Stimulated activated naive CD4-positive, alpha-beta T cell treated with Interleukin-2 at 50 U/mL for 16 hours (primary cell): ENCODE data around the gene CNTNAP3.
"Not testable (repeated sequence)": the region's sequence is repeated elsewhere in the genome, so short reads cannot be mapped to it uniquely, and the experiment has no call there.

Experiments used
- DNase-seq: peaks from one replicate; lab custom pipeline; 2025; lab: John Stamatoyannopoulos, UW

CNTNAP3 gene

GRCh38 chr9:39287980-39288379 lies at the start of gene CNTNAP3:
TSS of gene CNTNAP3 (minus strand) at chr9:39288167. CDS start at chr9:39288064, 103 bp downstream.
- DNase-seq: not testable (repeated sequence)

DNA sequence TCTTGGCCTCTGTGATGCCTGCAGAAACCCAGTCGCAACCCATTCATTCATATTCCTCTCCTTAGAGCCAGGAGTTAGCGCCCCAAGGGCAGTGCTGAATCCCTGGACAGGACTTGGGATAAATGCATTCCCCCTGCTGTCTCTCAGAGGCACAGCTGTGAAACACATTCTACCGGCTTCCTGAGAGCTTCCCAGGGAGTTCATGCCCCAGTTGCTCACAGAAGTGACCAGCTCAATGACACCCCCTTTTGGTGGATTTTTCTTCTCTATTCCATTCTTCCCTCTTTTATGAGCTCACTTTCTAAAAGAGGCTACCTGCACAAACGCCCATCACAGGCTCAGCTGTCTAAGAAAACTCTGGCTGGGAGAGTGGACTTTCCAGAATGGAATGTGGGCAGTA lies 8.0 kb downstream of the CNTNAP3 start:
- DNase-seq: not testable (repeated sequence)

DNA sequence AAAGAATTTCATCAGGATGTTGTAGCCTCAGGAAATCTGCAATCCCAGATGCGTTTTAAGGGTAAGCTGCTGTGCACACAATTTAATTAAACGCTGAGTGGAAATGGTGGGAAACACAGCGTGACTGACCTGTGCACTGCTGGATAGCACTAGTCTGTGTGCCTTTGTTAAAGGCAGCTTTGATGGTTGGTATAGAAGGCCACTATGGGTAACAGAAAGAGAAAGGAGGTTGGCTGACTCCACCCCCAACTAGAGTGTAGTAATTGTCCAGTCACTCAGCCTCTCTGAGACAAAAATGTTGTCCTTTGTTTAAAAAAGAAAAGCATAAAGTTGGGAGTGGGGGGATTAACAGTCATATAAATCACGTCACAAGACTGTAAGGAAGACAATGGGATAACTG lies 45.5 kb downstream of the CNTNAP3 start:
- DNase-seq: not testable (repeated sequence)

DNA sequence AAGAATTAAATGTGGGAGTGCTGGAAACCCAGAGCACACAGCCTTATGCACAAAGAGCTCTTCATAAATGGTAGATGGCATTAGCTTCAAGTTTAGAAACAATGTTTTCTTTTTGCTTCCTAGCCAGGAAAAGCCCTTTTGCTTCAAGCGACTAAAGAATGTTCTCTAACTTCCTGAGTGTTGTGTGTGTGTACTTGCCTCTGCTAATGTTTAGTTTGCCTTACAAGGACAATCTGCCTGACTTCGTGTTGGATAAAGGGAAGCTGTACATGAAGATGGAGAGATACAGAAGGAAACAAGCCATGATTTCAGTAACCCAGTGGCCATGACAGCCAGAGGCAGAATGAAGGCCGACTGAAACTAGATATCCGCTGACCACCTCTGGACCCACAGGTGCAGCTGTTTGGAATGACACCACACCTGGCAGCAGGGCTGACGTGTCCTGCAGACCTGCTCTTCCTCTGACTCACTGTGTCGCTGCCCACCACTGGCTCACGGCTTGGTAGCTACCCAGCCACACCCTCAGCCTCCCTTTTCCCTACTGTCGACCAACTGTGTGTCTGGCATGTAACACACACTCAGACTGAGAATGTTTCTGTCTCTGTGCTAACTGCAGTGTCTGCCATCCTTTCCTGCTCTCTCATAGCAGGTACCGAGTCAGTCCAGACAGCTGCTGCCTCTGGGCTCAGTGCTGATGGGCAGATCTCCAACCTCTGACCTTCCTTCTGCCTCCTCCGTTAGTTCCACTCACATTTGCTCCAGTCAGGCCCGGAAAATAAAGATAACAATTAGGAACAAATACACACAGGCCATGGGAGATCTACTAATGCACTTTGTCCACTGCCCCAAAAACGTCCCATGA lies 55.6 kb downstream of the CNTNAP3 start:
- DNase-seq: not testable (repeated sequence)

DNA sequence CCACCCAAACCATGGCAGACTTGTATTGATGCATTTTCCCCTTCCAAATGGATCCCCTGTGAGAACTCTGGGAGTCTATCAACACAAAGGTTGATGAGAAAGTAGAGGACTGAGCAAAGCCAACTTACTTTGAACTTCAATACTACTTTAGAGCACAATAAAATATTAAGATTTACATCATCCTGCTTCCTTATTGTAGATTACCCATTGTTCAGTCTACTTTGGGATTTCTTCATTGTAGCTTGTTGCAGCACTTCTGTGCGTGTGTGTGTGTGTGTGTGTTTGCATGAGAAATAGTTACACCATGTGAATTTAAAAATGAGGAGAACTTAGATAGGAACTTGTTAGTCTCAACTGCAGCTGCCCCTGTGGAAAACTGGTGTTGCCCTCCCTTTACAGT lies 72.0 kb downstream of the CNTNAP3 start:
- DNase-seq: not testable (repeated sequence)

DNA sequence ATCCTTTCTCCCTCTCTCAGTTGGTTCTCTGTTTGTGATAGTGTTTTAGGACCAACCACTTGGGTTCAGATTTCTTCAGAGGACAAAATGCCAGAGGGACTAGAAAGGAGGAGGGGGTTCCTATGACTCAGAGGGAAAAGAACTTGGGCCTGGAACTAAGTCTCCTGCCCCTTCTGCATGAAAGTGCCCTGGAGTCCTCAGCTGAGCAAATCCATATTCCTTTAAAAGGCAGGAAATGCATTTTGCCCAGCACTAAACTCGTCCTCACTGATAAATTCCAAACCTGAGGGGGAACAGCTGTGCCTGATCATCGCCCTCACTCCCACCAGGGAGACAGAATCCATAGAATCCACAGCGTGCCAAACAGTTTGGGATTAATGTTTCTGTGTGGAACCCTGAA lies 78.2 kb downstream of the CNTNAP3 start:
- not testable (repeated sequence) for DNase-seq

DNA sequence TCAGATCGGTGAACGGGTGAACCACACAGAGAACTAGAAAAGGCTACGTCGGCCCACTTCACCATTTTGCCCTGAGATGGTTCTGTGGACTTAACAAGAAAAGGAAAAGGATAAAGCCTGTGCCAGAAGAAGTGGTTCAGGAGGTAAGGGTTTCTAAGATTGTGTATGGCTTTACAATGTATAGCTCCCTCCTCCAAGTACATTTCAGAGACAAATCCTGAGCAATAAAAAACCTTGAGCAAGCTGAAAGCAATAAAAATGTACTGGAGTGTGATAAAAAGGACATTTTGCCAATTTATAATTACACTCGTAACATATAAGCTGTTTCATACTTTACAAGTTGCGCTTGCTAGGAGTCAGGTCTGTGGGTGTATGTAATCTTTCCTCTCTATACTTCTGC lies 81.3 kb downstream of the CNTNAP3 start:
- DNase-seq: not testable (repeated sequence)

- DNase-seq: not testable (repeated sequence)
These were observed 82.1 kb downstream of the CNTNAP3 start for GRCh38 chr9:39205842-39206241.

DNA sequence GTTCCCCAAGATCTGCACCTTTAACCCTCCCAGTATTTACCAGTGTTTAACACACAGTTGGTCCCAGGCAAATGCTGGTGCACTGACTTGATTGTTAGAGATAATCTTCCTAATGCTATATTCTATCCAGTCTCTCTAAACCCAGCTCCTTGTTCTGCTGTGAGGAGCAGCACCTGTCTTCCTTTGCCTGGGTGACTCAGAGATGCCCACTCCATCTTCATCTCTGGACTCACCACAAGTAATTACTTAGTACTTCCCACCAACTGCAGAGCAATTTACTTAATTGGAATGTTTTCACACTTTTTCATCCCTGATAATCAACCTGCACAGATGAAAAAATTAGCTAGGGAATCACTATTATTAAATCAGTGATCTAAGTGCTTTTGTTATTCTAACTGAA lies 87.6 kb downstream of the CNTNAP3 start:
- not testable (repeated sequence) for DNase-seq

DNA sequence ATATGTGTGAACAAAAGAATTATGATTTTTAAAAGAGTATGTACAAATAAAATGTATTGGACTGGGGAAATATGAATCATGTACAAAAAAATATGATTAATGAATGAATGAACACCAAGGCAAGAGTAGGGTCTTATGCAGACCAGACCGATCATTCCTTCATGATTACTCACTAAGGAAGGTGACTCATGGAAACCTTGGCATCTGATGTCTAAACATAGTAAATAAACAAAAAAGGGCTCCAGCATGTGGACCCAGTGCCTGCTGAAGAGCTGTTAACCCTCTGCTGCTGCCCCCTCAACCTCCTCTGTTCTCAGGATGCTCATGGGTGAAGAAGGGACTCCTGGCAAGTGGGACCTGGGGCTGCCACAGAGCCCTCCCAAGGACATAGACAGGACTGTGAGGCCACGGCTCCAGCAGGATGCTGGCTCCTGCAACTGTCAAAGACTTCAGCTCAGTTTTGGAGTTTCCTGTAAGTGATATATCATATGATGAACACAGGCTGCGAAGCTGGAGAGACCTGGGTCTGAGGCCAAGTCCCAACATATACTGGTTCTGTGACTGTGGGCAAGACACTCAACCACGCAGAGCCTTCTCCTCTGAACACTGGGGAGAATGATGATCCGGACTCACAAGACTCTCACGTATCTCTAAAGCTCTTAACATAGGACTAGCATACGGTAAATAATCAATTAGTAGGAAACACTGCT lies 89.8 kb downstream of the CNTNAP3 start:
- DNase-seq: not testable (repeated sequence)

DNA sequence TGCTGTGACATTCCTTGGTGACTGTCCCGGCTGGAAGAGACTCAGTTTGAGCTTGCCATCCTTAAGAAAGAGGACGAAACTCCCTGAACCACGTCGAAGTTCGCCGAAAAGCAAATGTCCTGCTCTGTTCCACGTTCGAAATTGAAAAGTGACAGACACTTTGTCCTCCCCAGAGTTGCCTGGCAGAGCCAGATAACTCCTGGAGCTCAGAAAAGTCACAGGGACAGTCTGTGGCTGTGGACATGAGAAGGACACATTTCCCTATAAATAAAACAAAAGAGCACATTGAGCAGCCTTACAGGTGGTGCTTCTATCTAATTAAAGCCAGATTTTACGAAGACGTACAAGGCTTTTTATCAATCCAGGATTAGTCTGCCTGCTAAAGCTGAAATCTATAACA lies 116.6 kb downstream of the CNTNAP3 start:
- DNase-seq: not testable (repeated sequence)

GRCh38 chr9:39157714-39158113 lies 130.3 kb downstream of the CNTNAP3 start:
- not testable (repeated sequence) for DNase-seq

GRCh38 chr9:39132826-39133552 lies 155.0 kb downstream of the CNTNAP3 start:
- not testable (repeated sequence) for DNase-seq

GRCh38 chr9:39121401-39121800 lies 166.6 kb downstream of the CNTNAP3 start:
- DNase-seq: not testable (repeated sequence)

DNA sequence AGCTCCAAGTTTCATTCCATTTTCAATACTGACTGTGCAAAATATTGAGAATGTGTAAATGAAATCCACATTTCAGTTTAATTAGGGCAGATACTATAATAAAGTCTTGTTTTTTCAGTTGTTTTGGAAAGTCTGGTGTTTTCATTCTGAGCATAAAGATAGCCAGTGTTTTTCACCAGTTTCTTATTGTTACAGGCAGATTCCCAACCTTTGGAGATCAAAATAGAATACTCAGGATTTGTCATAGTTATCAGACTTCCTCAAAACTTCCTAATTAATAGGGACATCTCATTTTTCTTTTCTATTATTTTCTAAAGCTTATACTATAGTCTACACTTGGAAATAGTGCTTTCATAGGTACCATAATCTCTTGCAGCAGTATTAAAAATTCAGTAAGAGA lies 176.2 kb downstream of the CNTNAP3 start:
- not testable (repeated sequence) for DNase-seq

DNA sequence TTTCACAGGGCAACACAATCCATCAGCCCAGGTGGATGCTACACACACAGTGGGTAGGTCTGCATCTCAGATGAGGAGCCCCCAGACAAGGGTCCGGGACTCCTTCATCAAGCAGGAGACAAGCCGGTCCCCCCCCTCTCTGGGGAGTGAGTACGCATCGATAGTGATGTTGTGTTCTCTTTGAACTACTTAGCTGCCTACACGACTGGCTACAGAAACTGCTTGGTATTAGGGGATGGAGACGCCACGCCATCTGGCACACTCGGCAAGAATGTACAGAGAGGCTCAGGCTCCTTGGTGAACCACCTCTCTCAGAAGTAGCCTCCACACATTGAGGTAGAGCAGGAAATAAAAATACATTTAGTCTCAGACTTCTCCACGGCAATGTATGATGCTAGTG lies 179.8 kb downstream of the CNTNAP3 start:
- DNase-seq: no peak

DNA sequence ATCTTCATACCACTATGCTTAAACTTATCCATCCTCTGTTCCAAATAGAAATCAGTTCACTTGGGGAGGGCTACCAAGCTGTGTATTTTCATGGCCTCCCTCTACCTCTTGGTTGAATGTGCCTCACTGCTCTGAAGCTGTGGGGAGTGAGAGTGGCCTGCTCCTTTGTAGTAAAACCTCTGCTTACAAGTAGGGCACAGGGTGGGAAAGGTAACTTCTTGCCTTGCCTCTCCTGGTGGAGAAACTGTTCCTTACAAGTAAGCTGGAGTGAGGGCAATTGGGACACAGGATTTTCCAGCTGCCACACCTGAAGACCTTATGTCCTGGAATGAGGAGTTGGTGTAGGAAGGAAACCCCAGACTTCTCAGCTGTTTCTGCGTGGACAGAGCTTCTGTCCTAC lies 190.8 kb downstream of the CNTNAP3 start:
- DNase-seq: not testable (repeated sequence)

DNA sequence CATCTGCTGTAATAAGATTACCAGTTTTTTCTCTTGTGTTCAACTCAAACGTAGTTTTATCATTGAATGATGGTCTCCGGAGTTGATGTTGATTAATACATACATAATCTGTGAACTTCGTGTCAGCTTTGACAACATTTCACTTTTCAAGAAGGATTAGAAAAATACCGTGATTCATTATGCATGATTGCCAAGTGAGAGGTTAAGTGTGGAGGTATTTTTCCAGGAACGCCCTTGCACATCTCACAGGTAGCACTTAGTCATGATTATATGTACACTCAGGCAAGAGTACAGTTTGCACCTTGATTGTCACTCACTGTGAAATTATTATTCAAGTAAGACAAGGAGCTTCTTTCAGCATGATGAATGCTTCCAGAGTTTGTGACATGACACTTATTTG lies 202.7 kb downstream of the CNTNAP3 start:
- DNase-seq: not testable (repeated sequence)

DNA sequence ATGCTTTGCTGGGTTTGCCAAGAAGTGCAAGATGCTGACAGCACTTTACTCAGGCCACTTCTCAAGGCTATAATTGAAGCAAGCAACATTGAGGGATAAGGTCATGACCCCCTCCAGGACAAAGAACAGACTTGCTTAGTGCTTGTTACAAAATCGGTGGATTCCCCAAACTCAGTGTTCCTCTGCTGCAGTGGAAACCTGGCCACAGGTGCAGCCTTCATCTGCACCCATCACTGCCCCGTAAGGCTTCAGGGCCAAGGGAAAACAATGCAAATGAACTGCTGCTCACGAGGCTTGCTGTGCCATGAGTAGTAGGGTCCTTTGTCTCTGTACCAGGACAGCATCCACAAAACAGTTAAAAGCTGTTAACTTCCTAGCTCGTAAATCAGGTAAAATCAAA lies 205.4 kb downstream of the CNTNAP3 start:
- not testable (repeated sequence) for DNase-seq

- not testable (repeated sequence) for DNase-seq
These were observed 207.9 kb downstream of the CNTNAP3 start for GRCh38 chr9:39080081-39080480.

GRCh38 chr9:39078621-39079256 lies 209.2 kb downstream of the CNTNAP3 start:
- not testable (repeated sequence) for DNase-seq

DNA sequence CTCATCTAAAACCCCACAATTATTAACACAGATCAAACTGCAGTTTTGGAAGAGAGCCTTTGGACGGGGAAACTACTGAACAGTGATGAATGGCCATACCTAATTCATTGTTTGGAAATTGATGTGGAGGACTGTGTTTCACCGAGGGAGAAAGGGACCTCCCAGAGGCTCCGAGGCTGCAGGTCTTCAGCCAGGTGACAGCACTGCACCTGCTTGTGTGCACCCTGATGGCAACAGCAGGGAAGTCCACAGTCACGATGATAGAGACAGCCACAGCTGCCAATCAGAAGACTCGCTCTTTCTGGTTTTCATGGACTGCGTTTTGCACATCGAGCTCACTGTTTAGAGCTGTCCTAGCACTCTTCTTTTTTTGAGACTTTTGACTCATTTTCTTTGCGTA lies 214.4 kb downstream of the CNTNAP3 start:
- DNase-seq: not testable (repeated sequence)
